BJ (cell line): Measurements from ENCODE around the gene FTH1. TPM values are rescaled to one million over a fixed set of nuclear protein-coding genes. Genes with fewer than 3 reads are reported as not detected.

Experiments
- CTCF ChIA-PET: fragments of 350-600 bp; formaldehyde crosslinking; extraction: SDS; loops from one replicate; lab custom pipeline; 2021; ENCODE audit warnings: antibody characterized with exemption, inconsistent platforms; lab: Yijun Ruan, JAX
- POLR2A ChIA-PET: fragments of 300-600 bp; sonication (Branson Sonifier 250); formaldehyde crosslinking; extraction: SDS; loops from one replicate; lab custom pipeline; 2021; ENCODE audit warnings: antibody characterized with exemption; lab: Charles Lee
- DNase-seq: peaks from one replicate; pipeline ENCODE4 v3.0.0-alpha.2; 2011; ENCODE audit warnings: low read depth
- H3K27me3 ChIP-seq: 2 replicates; pipeline ENCODE4 v1.6.0; 2011; ENCODE audit warnings: low read length; ENCODE audit not compliant: control insufficient read depth, insufficient read depth
- H3K36me3 ChIP-seq: 2 replicates; pipeline ENCODE4 v1.5.1; 2011; ENCODE audit warnings: low read length; ENCODE audit not compliant: control insufficient read depth, insufficient read depth
- H3K4me3 ChIP-seq: 2 replicates; pipeline ENCODE4 v1.5.1; 2011; ENCODE audit warnings: low read depth, mild to moderate bottlenecking, control low read depth, low read length
- polyA plus RNA-seq: library from polyadenylated mRNA; depleted of rRNA; stranded (reverse); fragments of >200 nt; gene quantifications from 2 replicates; pipeline ENCODE4 v1.2.3, GENCODE V29; 2011
- TF ChIP-seq, protein P1 (sequence below): IDR thresholded peaks from 2 replicates; pipeline ENCODE4 v1.5.1; 2011; ENCODE audit warnings: low read depth, mild to moderate bottlenecking, control low read depth, inconsistent platforms, low read length, moderate library complexity; ENCODE audit not compliant: insufficient read depth

Gene FTH1
- polyA plus RNA-seq, 1 experiment: 1,472 TPM

DNA sequence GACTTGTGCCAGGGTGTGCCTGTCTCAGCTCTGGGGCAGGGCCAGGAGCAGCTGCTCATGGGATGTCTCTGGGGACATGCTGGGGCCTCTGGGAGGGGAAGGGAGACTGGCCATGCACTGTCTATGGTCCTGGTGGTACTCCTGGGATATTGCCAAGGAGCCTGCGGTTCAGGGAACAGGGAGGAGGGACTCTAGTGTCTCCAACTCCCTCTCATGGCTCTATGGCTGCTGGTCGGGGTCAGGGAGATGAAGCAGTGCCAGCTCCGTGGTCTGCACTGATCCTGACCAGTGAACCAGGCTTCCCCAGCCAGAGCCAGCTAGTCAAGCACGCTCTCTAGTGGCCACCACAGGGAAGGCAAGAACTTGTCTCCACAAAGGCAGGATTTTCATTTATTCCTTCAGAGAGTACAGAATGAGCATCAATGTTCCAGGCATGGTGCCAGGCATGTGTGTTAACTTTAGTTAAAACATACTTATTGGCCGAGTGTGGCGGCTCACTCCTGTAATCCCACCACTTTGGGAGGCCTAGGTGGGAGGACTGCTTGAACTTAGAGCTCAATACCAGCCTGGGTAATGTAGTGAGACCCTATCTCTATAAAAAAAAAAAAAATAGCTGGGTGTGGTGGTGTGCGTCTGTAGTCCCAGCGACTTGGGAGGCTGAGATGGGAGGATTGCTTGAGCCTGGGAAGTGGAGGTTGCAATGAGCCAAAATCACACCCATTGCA, 19.8 kb downstream of the FTH1 start:
- no peak for DNase-seq
- TF ChIP-seq, protein P1, sequence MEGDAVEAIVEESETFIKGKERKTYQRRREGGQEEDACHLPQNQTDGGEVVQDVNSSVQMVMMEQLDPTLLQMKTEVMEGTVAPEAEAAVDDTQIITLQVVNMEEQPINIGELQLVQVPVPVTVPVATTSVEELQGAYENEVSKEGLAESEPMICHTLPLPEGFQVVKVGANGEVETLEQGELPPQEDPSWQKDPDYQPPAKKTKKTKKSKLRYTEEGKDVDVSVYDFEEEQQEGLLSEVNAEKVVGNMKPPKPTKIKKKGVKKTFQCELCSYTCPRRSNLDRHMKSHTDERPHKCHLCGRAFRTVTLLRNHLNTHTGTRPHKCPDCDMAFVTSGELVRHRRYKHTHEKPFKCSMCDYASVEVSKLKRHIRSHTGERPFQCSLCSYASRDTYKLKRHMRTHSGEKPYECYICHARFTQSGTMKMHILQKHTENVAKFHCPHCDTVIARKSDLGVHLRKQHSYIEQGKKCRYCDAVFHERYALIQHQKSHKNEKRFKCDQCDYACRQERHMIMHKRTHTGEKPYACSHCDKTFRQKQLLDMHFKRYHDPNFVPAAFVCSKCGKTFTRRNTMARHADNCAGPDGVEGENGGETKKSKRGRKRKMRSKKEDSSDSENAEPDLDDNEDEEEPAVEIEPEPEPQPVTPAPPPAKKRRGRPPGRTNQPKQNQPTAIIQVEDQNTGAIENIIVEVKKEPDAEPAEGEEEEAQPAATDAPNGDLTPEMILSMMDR: peak; percentile 98
- H3K36me3 ChIP-seq: no peaks in the 10 kb centered on the region
- H3K4me3 ChIP-seq: no peak overlapping the region
- POLR2A ChIA-PET: no interaction called here
- CTCF ChIA-PET: interaction anchor here (0.6 to 10.2 kb wide), 36 partner anchors 10 to 163 kb away, joined by 3 to 374 read pairs (median 6); partner anchors contain the start of genes FEN1, FTH1, RAB3IL1 and TMEM258
- peaks cover 2% of the 10 kb centered on the region for H3K27me3 ChIP-seq

DNA sequence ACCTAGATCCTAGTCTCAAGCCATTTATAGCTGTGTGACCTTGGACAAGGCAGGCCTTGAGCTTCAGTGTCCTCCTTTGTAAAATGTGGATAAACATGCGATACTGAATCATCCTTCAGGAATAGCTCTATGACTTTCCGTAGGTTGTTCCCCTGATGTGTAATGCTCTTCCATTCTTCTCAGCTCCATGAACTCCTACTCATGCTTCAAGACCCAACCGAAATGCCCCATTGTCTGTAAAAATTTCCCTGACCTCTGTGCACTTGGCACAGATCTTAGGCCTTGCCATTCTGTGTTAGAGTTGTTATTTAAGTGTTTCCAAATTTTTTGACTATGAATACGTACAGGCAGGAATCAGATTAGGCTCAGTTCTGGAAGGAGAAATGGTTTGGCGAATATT, 20.5 kb downstream of the FTH1 start:
- Histone ChIP-seq H3K27me3 (peaks cover 2% of the 10 kb centered on the region), H3K4me3 (no peak overlapping the region), H3K36me3 (no peaks in the 10 kb centered on the region)
- no peak for DNase-seq
- POLR2A ChIA-PET: no interaction called here
- CTCF ChIA-PET: interaction anchor here (0.6 to 10.2 kb wide), 34 partner anchors 10 to 164 kb away, joined by 3 to 374 read pairs (median 8); partner anchors contain the start of genes FEN1, FTH1, RAB3IL1 and TMEM258
- TF ChIP-seq, protein P1: no peak

DNA sequence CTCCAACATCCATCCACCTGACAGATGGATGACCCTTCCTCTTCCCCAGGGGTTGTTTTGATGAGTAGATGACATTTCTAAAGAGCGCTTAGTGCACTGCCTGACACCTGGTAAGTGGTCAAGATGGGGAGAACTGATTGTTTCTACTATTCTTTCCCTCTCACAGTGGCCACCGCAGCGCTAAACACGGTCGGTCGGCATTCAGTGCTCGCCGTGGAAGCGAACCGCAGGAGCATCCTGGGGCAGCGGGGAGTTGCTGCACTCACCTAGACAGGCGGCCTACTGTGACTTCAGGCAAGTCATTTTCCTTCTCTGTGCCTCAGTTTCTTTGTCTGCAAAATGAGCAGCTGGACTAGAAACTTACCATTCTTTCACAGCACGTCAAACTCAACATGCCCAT, 22.2 kb downstream of the FTH1 start:
- ChIA-PET CTCF (interaction anchor here (0.6 to 10.2 kb wide), 11 partner anchors 11 to 468 kb away, joined by 3 to 374 read pairs (median 4); no protein-coding TSS in a partner anchor), POLR2A (no interaction called here)

DNA sequence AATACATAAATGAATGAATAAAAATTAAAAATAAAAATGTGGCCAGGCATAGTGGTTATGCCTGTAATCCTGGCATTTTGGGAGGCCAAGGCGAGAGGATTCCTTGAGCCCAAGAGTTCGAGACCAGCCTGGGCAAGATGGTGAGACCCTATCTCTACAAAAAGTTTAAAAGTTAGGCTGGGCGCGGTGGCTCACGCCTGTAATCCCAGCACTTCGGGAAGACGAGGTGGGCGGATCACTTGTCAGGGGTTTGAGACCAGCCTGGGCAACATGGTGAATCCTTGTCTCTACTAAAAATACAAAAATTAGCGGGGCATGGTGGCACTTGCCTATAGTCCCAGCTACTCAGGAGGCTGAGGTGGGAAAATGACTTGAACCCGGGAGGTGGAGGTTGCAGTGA, 27.0 kb downstream of the FTH1 start:
- CTCF ChIA-PET: interaction anchor here (0.6 to 3.1 kb wide), 2 partner anchors 42 to 141 kb away, joined by 4 to 24 read pairs; no protein-coding TSS in a partner anchor

More for the DNA sequence above, 22.2 kb downstream of the FTH1 start:
- Histone ChIP-seq H3K36me3 (no peaks in the 10 kb centered on the region), H3K4me3 (no peak overlapping the region), H3K27me3 (peaks cover 2% of the 10 kb centered on the region)
- TF ChIP-seq, protein P1: no peak
- no peak for DNase-seq

DNA sequence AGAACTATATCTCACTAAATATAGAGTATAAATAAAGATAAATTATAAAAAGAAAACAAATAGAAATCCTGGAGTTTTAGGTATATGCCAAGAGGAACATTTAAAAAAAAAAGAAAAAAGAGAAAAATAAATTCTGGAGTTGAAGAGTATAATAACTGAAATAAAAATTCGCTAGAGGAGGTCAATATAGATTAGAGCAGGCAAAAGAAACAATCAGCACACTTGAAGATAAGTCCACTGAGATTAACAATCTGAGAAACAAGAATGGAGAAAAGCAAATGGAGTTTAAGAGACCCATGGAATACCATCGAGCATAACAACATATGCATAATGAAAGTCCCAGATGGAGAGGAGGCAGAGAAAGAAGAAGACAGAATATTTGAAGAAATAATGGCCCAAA, 31.6 kb downstream of the FTH1 start:
- Histone ChIP-seq H3K27me3 (peaks cover 1% of the 10 kb centered on the region; the same call in 1 of the 2 replicates), H3K36me3 (no peaks in the 10 kb centered on the region), H3K4me3 (no peak overlapping the region)
- POLR2A ChIA-PET: no interaction called here
- TF ChIP-seq, protein P1: no peak
- CTCF ChIA-PET: interaction anchor here (1.0 to 2.6 kb wide), 2 partner anchors 11 to 36 kb away, joined by 4 to 19 read pairs; no protein-coding TSS in a partner anchor
- no peak for DNase-seq

More for the DNA sequence above, 27.0 kb downstream of the FTH1 start:
- POLR2A ChIA-PET: no interaction called here
- no peak for DNase-seq
- H3K4me3 ChIP-seq: no peak overlapping the region
- peaks cover 3% of the 10 kb centered on the region for H3K27me3 ChIP-seq
- H3K36me3 ChIP-seq: no peaks in the 10 kb centered on the region
- TF ChIP-seq, protein P1: no peak
